IPS-18a (cell line): Measurements from ENCODE around the gene RABEP2.
"Not testable (repeated sequence)": the region's sequence is repeated elsewhere in the genome, so short reads cannot be mapped to it uniquely, and the experiment has no call there.

Source experiments
- H3K27ac ChIP-seq: one replicate; pipeline ENCODE4 v1.5.1; 2013; ENCODE audit warnings: low read length
- H3K27me3 ChIP-seq: one replicate; pipeline ENCODE4 v1.6.1; 2013; ENCODE audit warnings: mild to moderate bottlenecking, low read length; ENCODE audit not compliant: control insufficient read depth, insufficient read depth
- H3K36me3 ChIP-seq: one replicate; pipeline ENCODE4 v1.6.1; 2013; ENCODE audit warnings: low read depth, low read length; ENCODE audit not compliant: control insufficient read depth
- H3K4me1 ChIP-seq: one replicate; pipeline ENCODE4 v1.6.1; 2013; ENCODE audit warnings: low read depth, low read length; ENCODE audit not compliant: control insufficient read depth
- H3K4me3 ChIP-seq: one replicate; pipeline ENCODE4 v1.5.1; 2013; ENCODE audit warnings: low read length
- H3K9ac ChIP-seq: one replicate; pipeline ENCODE4 v1.6.1; 2013; ENCODE audit warnings: mild to moderate bottlenecking, low read length, moderate library complexity
- H3K9me3 ChIP-seq: one replicate; pipeline ENCODE4 v1.6.1; 2013; ENCODE audit warnings: low read depth, low read length; ENCODE audit not compliant: control insufficient read depth

RABEP2 gene

DNA sequence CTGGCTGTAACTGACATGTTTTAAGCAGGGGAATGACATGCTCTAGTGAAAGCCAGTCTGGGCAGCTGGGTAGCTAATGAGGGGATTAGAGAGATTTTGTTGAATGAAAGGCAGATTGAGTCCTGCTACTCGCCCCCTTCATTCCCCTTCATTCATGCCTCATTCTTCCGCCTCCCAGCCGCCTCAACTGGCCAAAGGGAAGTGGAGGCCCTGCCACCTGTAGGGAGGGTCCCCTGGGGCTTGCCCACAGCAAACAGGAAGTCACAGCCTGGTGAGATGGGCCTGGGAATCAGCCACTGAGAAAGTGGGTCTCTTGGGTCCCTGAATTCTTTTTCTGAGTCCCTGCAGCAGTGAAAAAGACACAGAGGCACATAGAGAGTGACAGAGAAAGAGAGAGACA, 5.6 kb upstream of the RABEP2 start:
- H3K36me3 ChIP-seq, result no peaks in the 10 kb centered on the region
- no peak overlapping the region for H3K4me3 ChIP-seq
- no peaks in the 10 kb centered on the region for H3K4me1 ChIP-seq
- no peaks in the 10 kb centered on the region for H3K9me3 ChIP-seq
- H3K9ac ChIP-seq, result no peak overlapping the region
- no peaks in the 10 kb centered on the region for H3K27me3 ChIP-seq
- H3K27ac ChIP-seq, result no peak overlapping the region

DNA sequence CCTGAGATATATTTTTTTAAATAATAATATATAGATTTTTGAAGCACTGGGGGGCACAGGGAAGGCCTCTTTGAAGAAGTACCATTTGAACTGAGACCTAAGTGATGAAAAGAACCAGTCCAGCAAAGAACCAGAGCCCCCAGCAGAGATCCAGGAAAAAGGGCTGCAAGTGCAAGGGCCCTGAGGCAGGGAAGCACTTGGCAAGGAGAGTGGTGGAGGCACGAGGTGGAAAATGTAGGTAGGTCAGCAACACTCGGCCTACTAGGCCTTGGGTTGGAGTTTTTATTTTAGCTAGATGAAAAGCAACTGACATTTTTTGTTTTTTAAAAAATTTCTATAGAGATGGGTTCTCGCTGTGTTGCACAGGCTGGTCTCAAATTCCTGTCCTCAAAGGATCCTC, 5.2 kb upstream of the RABEP2 start:
- H3K36me3 ChIP-seq, result no peaks in the 10 kb centered on the region
- no peak overlapping the region for H3K4me3 ChIP-seq
- H3K9ac ChIP-seq, result no peak overlapping the region
- no peaks in the 10 kb centered on the region for H3K27me3 ChIP-seq
- H3K27ac ChIP-seq, result no peak overlapping the region
- H3K4me1 ChIP-seq, result no peaks in the 10 kb centered on the region
- no peaks in the 10 kb centered on the region for H3K9me3 ChIP-seq

DNA sequence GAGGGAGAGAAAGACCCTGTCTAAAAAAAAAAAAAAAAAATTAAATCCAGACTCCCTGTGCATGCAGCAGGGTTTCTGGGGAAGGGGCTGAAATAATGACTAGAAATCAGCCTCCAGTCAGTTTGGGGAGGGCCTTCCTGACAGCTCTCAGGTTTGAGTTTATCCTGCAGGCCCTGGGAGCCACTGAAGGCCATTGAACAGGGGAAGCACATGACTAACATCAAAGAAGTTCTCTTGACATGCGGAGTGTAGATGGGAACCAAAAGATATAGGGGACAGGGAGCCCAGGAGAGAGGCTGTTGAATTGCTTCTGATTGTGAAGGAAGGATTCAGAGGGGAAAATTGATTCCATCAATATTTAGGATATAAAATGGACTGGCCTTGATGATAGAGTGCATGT, 2.8 kb upstream of the RABEP2 start:
- Histone ChIP-seq H3K27ac (no peak overlapping the region), H3K36me3 (no peaks in the 10 kb centered on the region), H3K27me3 (no peaks in the 10 kb centered on the region), H3K9me3 (no peaks in the 10 kb centered on the region), H3K4me1 (peaks cover 5% of the 10 kb centered on the region), H3K4me3 (no peak overlapping the region), H3K9ac (no peak overlapping the region)

DNA sequence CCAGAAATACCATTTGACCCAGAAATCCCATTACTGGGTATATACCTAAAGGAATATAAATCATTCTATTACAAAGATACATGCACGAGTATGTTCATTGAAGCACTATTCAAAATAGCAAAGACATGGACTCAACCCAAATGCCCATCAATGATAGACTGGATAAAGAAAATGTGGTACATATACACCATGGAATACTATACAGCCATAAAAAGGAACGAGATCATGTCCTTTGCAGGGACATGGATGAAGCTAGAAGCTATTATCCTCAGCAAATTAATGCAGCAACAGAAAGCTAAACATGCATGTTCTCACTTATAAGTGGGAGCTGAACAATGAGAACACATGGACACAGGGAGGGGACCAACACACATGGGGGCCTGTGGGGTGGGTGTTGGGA, 1.2 kb upstream of the RABEP2 start:
- not testable (repeated sequence) for H3K9me3 ChIP-seq, H3K27ac ChIP-seq, H3K36me3 ChIP-seq, H3K27me3 ChIP-seq, H3K4me1 ChIP-seq, H3K9ac ChIP-seq
- H3K4me3 ChIP-seq, result peak overlapping the region; percentile 75

DNA sequence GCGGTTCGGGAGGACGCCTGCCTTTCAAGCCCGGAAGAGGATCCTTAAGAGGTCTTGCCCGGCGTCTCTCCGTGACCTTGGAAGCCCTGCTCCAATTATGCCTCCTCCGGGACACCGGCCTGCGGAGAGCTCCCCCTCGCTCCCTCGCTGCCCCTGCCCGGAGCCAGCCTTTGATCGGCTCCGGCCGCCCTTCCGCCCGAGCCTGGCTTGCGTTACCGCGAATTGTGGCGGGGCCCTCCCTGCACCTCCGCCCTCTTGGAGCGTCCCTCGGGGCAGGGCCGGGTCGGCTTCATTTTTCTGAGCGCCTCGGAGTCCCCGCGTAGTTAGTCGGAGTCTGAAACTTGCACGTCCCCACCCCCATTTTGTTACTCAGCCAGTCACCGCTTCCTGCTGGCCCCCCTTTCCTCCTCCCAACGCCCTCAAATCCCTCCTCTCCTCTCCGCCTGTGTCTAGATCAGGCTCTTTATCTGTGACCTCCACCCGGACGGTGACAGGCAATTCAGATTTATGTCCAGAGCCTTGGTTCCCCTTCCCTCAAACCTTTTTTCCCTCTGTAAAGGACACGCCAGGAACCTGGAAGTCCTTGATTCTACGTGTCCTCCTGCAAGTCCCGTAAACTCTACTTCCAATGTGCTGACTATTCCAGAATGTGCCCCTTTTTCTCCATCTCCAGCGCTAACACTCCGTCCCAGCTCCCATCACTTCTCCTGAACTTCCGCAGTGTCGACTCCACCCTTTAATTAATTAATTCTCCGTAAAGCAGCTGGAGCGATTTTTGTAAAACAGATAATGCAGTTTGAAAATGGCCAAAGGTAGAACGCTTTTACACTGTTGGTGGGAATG, 569 bp upstream of the RABEP2 start:
- H3K27ac ChIP-seq, result peak overlapping the region; percentile 14
- H3K4me1 ChIP-seq, result peaks cover 5% of the 10 kb centered on the region
- H3K4me3 ChIP-seq, result peak overlapping the region; percentile 75
- H3K9me3 ChIP-seq, result no peaks in the 10 kb centered on the region
- H3K27me3 ChIP-seq, result no peaks in the 10 kb centered on the region
- no peaks in the 10 kb centered on the region for H3K36me3 ChIP-seq
- peak overlapping the region; percentile 95 for H3K9ac ChIP-seq

DNA sequence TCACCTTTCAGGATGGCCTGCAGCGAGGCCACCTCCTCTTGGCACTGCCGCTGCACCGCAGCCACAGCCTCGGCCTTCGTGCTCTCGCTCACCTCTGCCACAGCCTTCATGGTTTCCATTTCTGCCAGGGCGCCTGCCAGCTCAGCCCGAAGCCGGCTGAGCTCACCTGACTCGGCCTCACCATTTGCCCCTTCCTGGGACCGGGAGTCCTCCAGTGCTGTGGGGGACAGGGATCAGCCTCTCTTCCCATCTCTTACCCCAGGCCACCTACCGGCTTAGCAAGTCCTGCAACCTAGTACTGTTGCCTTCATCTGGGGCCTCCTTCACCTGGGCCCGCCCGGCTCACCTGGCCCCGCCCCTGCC, 658 bp downstream of the RABEP2 start:
- peak overlapping the region; percentile 46 for H3K9ac ChIP-seq
- H3K4me3 ChIP-seq, result peak overlapping the region; percentile 75
- H3K27ac ChIP-seq, result peak overlapping the region; percentile 61
- H3K27me3 ChIP-seq, result no peaks in the 10 kb centered on the region
- H3K9me3 ChIP-seq, result no peaks in the 10 kb centered on the region
- peaks cover 5% of the 10 kb centered on the region for H3K4me1 ChIP-seq
- peaks cover 4% of the 10 kb centered on the region for H3K36me3 ChIP-seq

DNA sequence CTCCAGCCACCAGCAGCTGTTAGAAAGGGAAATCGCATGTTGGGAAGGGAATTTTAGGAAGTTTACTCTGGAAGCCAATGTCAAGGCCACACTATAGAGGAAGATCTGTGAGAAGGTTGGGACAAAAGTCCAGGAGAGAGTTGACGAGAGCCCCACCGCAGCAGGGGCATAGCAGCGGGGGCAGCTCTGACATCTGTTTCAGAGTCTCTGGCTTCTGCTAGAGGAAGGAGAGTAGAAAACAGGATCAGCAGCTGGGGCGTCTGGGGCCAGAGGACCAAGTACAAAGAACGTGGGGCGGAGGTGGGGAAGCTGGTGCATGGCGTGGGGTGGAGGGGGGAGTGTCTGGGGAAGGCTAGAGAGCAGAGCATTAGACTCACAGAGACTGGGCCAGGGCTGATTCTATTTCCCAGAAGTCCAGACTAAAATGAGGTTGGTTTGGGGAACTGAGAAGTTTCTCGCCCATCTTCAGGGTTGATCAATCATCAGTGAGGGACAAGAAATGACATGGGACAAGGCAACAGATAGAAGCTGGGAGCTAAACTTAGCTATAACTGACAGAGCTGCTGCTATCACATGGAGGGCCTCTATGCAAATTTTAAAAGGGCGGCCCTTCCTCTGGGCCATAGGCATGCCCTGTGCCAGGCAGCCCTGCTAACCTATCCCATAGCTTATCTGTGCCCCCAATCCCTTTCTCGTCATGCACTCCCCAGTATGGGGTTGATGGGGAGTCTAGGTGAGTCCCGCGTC, 1.2 kb downstream of the RABEP2 start:
- peaks cover 5% of the 10 kb centered on the region for H3K4me1 ChIP-seq
- no peaks in the 10 kb centered on the region for H3K27me3 ChIP-seq
- H3K9ac ChIP-seq, result peak overlapping the region; percentile 46
- H3K27ac ChIP-seq, result peak overlapping the region; percentile 61
- no peaks in the 10 kb centered on the region for H3K9me3 ChIP-seq
- peak overlapping the region; percentile 75 for H3K4me3 ChIP-seq
- H3K36me3 ChIP-seq, result peaks cover 7% of the 10 kb centered on the region

DNA sequence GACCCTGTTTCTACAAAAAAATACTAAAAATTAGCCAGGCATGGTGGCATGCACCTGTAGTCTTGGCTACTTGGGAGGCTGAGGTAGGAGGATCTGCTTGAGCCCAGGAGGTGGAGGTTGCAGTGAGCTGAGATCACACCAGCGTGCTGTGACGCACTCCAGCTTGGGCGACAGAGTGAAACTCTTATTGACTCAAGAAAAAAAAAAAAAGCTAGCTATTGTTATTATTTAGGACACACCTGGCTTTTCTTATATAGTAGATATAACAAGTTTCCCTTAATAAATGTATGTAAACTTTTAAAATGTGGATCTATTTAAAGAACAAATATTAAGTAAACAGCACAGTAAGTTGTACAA, 1.8 kb downstream of the RABEP2 start:
- no peak overlapping the region for H3K27ac ChIP-seq
- no peak overlapping the region for H3K9ac ChIP-seq
- peaks cover 5% of the 10 kb centered on the region for H3K4me1 ChIP-seq
- no peaks in the 10 kb centered on the region for H3K27me3 ChIP-seq
- no peaks in the 10 kb centered on the region for H3K9me3 ChIP-seq
- H3K36me3 ChIP-seq, result peaks cover 9% of the 10 kb centered on the region
- no peak overlapping the region for H3K4me3 ChIP-seq

DNA sequence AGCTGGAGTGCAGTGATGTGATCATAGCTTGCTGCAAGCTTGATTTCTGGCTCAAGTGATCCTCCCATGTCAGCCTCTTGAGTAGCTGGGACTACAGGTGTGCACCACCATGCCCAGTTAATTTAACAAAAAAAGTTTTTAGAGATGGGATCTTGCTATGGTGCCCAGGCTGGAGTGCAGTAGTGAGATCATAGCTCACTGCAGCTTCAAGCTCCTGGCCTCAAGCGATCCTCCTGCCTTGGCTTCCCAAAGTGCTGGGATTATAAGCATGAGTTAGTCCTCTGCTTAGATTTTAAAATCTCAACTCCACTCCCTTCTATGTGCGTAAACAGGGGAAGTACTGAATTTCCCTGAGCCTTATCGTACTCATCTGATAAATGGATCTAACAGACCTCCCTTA, 6.3 kb downstream of the RABEP2 start:
- Histone ChIP-seq H3K27ac (no peak overlapping the region), H3K4me1 (no peaks in the 10 kb centered on the region), H3K36me3 (peaks cover 13% of the 10 kb centered on the region)

DNA sequence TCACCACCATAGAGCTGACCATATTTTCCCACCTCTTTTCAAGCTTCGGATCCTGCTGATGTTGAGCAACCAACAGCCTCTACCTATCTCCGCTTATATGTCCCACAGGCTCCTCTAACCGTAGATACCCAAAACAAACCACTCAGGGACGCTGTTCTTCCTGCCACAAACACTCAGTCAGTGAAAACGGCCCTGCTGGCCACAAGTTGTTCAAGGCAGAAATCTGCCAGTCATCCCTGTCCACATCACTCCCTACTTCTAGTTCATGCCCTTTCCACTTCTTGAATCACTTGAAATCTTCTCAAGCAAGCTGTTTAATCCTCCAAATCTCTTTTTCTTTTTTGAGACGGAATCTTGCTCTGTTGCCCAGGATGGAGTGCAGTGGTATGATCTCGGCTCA, 7.9 kb downstream of the RABEP2 start:
- H3K9ac ChIP-seq, result no peak overlapping the region
- no peaks in the 10 kb centered on the region for H3K9me3 ChIP-seq
- H3K36me3 ChIP-seq, result peaks cover 13% of the 10 kb centered on the region

More for the DNA sequence above, 6.3 kb downstream of the RABEP2 start:
- Histone ChIP-seq H3K9ac (no peak overlapping the region), H3K4me3 (no peak overlapping the region), H3K9me3 (no peaks in the 10 kb centered on the region), H3K27me3 (no peaks in the 10 kb centered on the region)

DNA sequence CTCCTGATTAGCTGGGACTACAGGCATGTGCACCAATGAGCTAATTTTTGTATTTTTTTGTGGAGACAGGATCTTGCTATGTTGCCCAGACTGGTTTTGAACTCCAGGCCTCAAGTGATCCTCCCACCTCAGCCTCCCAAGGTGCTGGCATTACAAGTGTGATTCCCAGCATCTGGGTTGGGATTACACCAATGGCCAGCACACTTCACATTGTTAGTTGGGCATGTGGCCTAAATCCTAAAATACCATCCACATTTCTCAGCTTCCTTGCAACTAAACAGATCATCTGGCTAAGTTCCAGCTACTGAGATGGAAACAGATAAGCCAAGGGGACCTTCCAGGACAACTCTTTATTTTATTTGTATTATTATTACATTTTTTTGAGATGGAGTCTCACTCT, 9.9 kb downstream of the RABEP2 start:
- no peaks in the 10 kb centered on the region for H3K4me1 ChIP-seq
- H3K27ac ChIP-seq, result no peak overlapping the region
- no peaks in the 10 kb centered on the region for H3K27me3 ChIP-seq
- H3K4me3 ChIP-seq, result no peak overlapping the region
- H3K36me3 ChIP-seq, result peaks cover 13% of the 10 kb centered on the region
- H3K9ac ChIP-seq, result no peak overlapping the region
- H3K9me3 ChIP-seq, result no peaks in the 10 kb centered on the region

More for the DNA sequence above, 7.9 kb downstream of the RABEP2 start:
- Histone ChIP-seq H3K27ac (no peak overlapping the region), H3K4me3 (no peak overlapping the region), H3K27me3 (no peaks in the 10 kb centered on the region), H3K4me1 (no peaks in the 10 kb centered on the region)
